ENCODE results near the gene COL27A1.

- no peak for TF ChIP-seq POLR2A (IDR thresholded peaks at IDR 0.05; ENCODE audit: low read length)
- TF ChIP-seq GATA1 (IDR thresholded peaks at IDR 0.05; ENCODE audit: low read depth, low read length), result no peak
These were observed 139.3 kb downstream of the COL27A1 start for GRCh38 chr9:114294664-114295063.

Measured in erythroblast (primary cell).